Neural cell (in vitro differentiated cells): Measurements from ENCODE around the gene GJA5.

Experiments used
- CTCF ChIP-seq: fragments of 450-650 bp; IDR thresholded peaks from 2 replicates; pipeline ENCODE4 v1.5.1; 2014; ENCODE audit warnings: antibody characterized with exemption, mild to moderate bottlenecking, moderate library complexity; ENCODE audit not compliant: poor library complexity, severe bottlenecking
- EP300 ChIP-seq: fragments of 450-650 bp; conservative IDR thresholded peaks from 2 replicates; pipeline ENCODE4 v1.6.1; 2014; ENCODE audit warnings: antibody characterized with exemption, mild to moderate bottlenecking, moderate library complexity; ENCODE audit not compliant: poor library complexity, severe bottlenecking
- MXI1 ChIP-seq: fragments of 450-650 bp; conservative IDR thresholded peaks from 2 replicates; pipeline ENCODE4 v1.6.1; 2014; ENCODE audit warnings: antibody characterized with exemption, mild to moderate bottlenecking; ENCODE audit not compliant: poor library complexity, severe bottlenecking
- RAD21 ChIP-seq: fragments of 450-650 bp; conservative IDR thresholded peaks from 2 replicates; pipeline ENCODE4 v1.6.1; 2014; ENCODE audit warnings: antibody characterized with exemption, mild to moderate bottlenecking, moderate library complexity
- REST ChIP-seq: IDR thresholded peaks from 2 replicates; pipeline ENCODE4 v1.6.1; 2012; ENCODE audit warnings: borderline replicate concordance
- TAF1 ChIP-seq: IDR thresholded peaks from 2 replicates; pipeline ENCODE4 v1.6.1; 2012; ENCODE audit warnings: low read depth

- TF ChIP-seq CTCF (no peak), RAD21 (no peak), TAF1 (no peak), MXI1 (no peak), EP300 (no peak), REST (no peak)
These were observed 12.4 kb downstream of the GJA5 start for GRCh38 chr1:147747966-147748365.
